Measurements from ENCODE around the gene E2F6.

Gene E2F6

DNA sequence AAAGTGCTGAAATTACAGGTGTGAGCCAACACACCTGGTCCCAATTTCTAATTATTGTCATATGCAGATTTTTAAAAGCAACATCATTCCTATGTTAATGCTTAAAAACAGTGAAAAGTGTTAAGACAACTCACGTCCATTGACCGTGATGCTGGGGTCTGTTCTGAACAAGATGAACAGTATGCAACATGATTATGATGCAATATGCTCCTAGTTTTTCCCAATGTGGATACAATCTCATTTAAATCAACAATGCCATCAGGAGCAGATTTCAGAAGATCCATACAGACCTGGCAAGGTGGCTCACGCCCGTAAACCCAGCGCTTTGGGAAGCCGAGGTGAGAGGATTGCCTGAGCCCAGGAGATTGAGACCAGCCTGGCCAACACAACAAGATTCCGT is 31.5 kb downstream of the E2F6 start:
- H3K27me3 Mint-ChIP-seq = no peaks in the 10 kb centered on the region
- H3K27ac Mint-ChIP-seq (ENCODE audit: low read depth) = no peak overlapping the region
- H3K4me3 Mint-ChIP-seq = no peak overlapping the region
- no peaks in the 10 kb centered on the region for H3K4me1 Mint-ChIP-seq
- no peaks in the 10 kb centered on the region for H3K9me3 Mint-ChIP-seq
- DNase-seq (ENCODE audit: low spot score in 2 of 2) = no peak
- peaks cover 2% of the 10 kb centered on the region for H3K36me3 Mint-ChIP-seq (ENCODE audit: insufficient read depth)
- ATAC-seq (replicated peaks; ENCODE audit: extremely low read depth, poor library complexity, severe bottlenecking) = no peak

DNA sequence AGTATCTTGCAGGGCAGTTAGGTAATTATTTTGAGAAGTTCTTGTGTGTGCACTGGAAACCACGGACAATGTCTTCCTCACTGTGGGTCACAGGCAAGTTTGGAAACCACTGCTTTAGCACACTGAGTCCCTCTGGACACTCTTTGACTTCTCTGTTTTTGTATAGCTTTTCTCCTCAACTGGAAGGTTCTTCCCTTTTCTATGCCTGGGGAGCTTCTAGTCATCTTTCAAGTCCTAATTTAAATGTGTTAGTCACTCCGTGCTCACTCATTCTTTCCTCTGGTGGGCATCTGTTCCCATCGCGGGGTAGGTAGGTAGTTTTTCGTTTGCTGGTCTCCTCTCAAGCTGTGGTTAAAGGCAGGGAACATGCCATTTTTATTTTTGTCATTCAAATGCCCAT is 32.1 kb downstream of the E2F6 start:
- H3K4me3 Mint-ChIP-seq = no peak overlapping the region

GRCh38 chr2:11430729-11431128 is 35.2 kb downstream of the E2F6 start:
- ATAC-seq (replicated peaks; ENCODE audit: extremely low read depth, poor library complexity, severe bottlenecking) (no peak), DNase-seq (ENCODE audit: low spot score in 2 of 2) (no peak)
- peaks cover 2% of the 10 kb centered on the region for H3K36me3 Mint-ChIP-seq (ENCODE audit: insufficient read depth)
- H3K4me3 Mint-ChIP-seq = no peak overlapping the region
- H3K4me1 Mint-ChIP-seq = no peaks in the 10 kb centered on the region
- H3K27me3 Mint-ChIP-seq = no peaks in the 10 kb centered on the region
- H3K27ac Mint-ChIP-seq (ENCODE audit: low read depth) = no peak overlapping the region
- no peaks in the 10 kb centered on the region for H3K9me3 Mint-ChIP-seq

More for the DNA sequence above, 32.1 kb downstream of the E2F6 start:
- H3K27ac Mint-ChIP-seq (ENCODE audit: low read depth) = no peak overlapping the region
- DNase-seq (ENCODE audit: low spot score in 2 of 2) (no peak), ATAC-seq (replicated peaks; ENCODE audit: extremely low read depth, poor library complexity, severe bottlenecking) (no peak)
- no peaks in the 10 kb centered on the region for H3K9me3 Mint-ChIP-seq
- no peaks in the 10 kb centered on the region for H3K27me3 Mint-ChIP-seq
- peaks cover 2% of the 10 kb centered on the region for H3K36me3 Mint-ChIP-seq (ENCODE audit: insufficient read depth)
- no peaks in the 10 kb centered on the region for H3K4me1 Mint-ChIP-seq

GRCh38 chr2:11427224-11427623 is 38.7 kb downstream of the E2F6 start:
- peaks cover 2% of the 10 kb centered on the region for H3K36me3 Mint-ChIP-seq (ENCODE audit: insufficient read depth)
- DNase-seq (ENCODE audit: low spot score in 2 of 2) (no peak), ATAC-seq (replicated peaks; ENCODE audit: extremely low read depth, poor library complexity, severe bottlenecking) (no peak)
- H3K4me3 Mint-ChIP-seq = no peak overlapping the region
- no peaks in the 10 kb centered on the region for H3K27me3 Mint-ChIP-seq
- H3K27ac Mint-ChIP-seq (ENCODE audit: low read depth) = no peak overlapping the region
- H3K9me3 Mint-ChIP-seq = no peaks in the 10 kb centered on the region
- H3K4me1 Mint-ChIP-seq = no peaks in the 10 kb centered on the region

DNA sequence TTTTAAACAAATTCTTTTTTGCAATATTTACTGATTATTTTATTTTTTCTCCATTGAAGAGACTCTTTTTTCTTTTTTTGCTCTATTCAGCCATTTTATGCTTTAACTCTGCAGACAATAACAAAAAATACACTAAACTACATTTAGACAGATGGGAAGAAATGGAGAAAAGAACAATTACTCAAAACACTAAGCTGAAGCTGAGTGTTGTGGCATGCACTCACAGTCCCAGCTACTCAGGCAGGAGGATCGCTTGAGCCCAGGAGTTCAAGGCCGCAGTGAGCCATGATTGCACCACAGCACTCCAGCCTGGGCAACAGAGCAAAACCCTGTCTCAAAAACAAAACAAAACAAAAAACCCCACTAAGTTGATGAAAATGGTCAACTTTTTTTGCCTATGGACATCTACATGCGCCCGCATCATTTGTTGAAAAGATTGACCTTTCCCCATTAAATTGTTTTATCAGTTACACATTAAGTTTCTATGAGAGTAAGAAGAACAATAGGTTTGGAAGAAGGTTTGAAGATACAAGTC is 43.0 kb downstream of the E2F6 start:
- Mint-ChIP-seq H3K27me3 (no peaks in the 10 kb centered on the region), H3K4me3 (no peak overlapping the region), H3K9me3 (no peaks in the 10 kb centered on the region), H3K4me1 (no peaks in the 10 kb centered on the region), H3K27ac (ENCODE audit: low read depth) (no peak overlapping the region), H3K36me3 (ENCODE audit: insufficient read depth) (no peaks in the 10 kb centered on the region)
- ATAC-seq (replicated peaks; ENCODE audit: extremely low read depth, poor library complexity, severe bottlenecking) = no peak
- DNase-seq (ENCODE audit: low spot score in 2 of 2) = no peak

GRCh38 chr2:11422491-11422865 is 43.5 kb downstream of the E2F6 start:
- Mint-ChIP-seq H3K27ac (ENCODE audit: low read depth) (no peak overlapping the region), H3K4me3 (no peak overlapping the region), H3K9me3 (no peaks in the 10 kb centered on the region), H3K36me3 (ENCODE audit: insufficient read depth) (no peaks in the 10 kb centered on the region), H3K4me1 (no peaks in the 10 kb centered on the region), H3K27me3 (no peaks in the 10 kb centered on the region)
- DNase-seq (ENCODE audit: low spot score in 2 of 2) (no peak), ATAC-seq (replicated peaks; ENCODE audit: extremely low read depth, poor library complexity, severe bottlenecking) (no peak)

DNA sequence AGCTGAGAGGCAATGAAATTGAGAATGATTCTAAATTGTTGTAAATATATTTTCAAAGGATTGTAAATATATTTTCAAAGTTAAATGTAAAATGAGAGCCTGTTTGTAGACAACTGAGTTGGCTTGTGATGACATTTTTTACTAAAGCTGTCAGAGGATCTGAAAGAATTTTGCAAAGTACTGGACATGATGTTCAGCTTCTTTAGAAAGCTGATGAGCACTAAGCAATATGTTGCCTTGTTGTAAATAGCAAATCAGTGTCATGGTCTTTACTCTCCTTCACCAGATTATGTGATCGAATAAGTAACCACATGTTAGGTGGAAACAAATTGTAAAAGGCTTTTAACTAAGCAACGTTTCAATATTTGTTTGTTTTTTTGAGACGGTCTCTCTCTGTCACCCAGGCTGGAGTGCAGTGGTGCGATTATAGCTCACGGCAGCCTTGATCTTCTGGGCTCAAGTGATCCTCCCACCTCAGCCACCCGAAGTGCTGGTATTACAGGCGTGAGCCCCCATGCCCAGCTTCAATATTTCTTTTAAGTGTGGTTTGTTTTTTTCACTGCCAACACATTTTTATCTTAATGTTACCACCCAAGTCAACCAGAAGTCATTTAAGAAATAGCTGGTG is 44.0 kb downstream of the E2F6 start:
- DNase-seq (ENCODE audit: low spot score in 2 of 2) (no peak), ATAC-seq (replicated peaks; ENCODE audit: extremely low read depth, poor library complexity, severe bottlenecking) (no peak)
- no peak overlapping the region for H3K27ac Mint-ChIP-seq (ENCODE audit: low read depth)
- no peak overlapping the region for H3K4me3 Mint-ChIP-seq
- no peaks in the 10 kb centered on the region for H3K4me1 Mint-ChIP-seq
- H3K36me3 Mint-ChIP-seq (ENCODE audit: insufficient read depth) = no peaks in the 10 kb centered on the region
- no peaks in the 10 kb centered on the region for H3K9me3 Mint-ChIP-seq
- no peaks in the 10 kb centered on the region for H3K27me3 Mint-ChIP-seq

GRCh38 chr2:11420671-11421070 is 45.3 kb downstream of the E2F6 start:
- Mint-ChIP-seq H3K36me3 (ENCODE audit: insufficient read depth) (no peaks in the 10 kb centered on the region), H3K9me3 (no peaks in the 10 kb centered on the region)

DNA sequence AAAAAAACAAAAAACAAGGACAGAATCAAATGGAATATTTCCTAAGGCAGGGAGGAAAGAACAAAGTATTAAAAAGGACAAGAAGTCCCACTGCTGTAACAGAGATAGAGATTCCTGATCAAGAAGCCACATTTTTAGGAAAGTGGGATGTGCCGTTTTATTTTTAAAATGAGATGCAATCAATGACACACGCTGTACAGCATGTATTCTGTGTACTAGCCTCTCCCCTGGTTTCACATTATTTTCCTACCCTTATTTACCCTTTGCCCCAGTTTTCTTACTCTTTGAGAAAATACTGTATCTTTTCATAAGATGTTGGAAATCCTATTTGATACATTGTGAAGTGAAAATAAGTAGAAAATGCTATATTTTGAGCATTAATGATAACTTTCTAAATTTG is 45.8 kb downstream of the E2F6 start:
- Mint-ChIP-seq H3K4me3 (no peak overlapping the region), H3K4me1 (no peaks in the 10 kb centered on the region), H3K27ac (ENCODE audit: low read depth) (no peak overlapping the region), H3K36me3 (ENCODE audit: insufficient read depth) (no peaks in the 10 kb centered on the region), H3K9me3 (no peaks in the 10 kb centered on the region), H3K27me3 (peaks cover 11% of the 10 kb centered on the region)
- ATAC-seq (replicated peaks; ENCODE audit: extremely low read depth, poor library complexity, severe bottlenecking) (no peak), DNase-seq (ENCODE audit: low spot score in 2 of 2) (no peak)

More at GRCh38 chr2:11420671-11421070, 45.3 kb downstream of the E2F6 start:
- Mint-ChIP-seq H3K4me3 (no peak overlapping the region), H3K27me3 (peaks cover 6% of the 10 kb centered on the region), H3K27ac (ENCODE audit: low read depth) (no peak overlapping the region), H3K4me1 (no peaks in the 10 kb centered on the region)
- ATAC-seq (replicated peaks; ENCODE audit: extremely low read depth, poor library complexity, severe bottlenecking) (no peak), DNase-seq (ENCODE audit: low spot score in 2 of 2) (no peak)

GRCh38 chr2:11419781-11420180 is 46.2 kb downstream of the E2F6 start:
- no peaks in the 10 kb centered on the region for H3K9me3 Mint-ChIP-seq
- DNase-seq (ENCODE audit: low spot score in 2 of 2) (no peak), ATAC-seq (replicated peaks; ENCODE audit: extremely low read depth, poor library complexity, severe bottlenecking) (no peak)
- no peaks in the 10 kb centered on the region for H3K36me3 Mint-ChIP-seq (ENCODE audit: insufficient read depth)
- no peaks in the 10 kb centered on the region for H3K4me1 Mint-ChIP-seq
- no peak overlapping the region for H3K4me3 Mint-ChIP-seq
- peaks cover 15% of the 10 kb centered on the region for H3K27me3 Mint-ChIP-seq
- no peak overlapping the region for H3K27ac Mint-ChIP-seq (ENCODE audit: low read depth)

DNA sequence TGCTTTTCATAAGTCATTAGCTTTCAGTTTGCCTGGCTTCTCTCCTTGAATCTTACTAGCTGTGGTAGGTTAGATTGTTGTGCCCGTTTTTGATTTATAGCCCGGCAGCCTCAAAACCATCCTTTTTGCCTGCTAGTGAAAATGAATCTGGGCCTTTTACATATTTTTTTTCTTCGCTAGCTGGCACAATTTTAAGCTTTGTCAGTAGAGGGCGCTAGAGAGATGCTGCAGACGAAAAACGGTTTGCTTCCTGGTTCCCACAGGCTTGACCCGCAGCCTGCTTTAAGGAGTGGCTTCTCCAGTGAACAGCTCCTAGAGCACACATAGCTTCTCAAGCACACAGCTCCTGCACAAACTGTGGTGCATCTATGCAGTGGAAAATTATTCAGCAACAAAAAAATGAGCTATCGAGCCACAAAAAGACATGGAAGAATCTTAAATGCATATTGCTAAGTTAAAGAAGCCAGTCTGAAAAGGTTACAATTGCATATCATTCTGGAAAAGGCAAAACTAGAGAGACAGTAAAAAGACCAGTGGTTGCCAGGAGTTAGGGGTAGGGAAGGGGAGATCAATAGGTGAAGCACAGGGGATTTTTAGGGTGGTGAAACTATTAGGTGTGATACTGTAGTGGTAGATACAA is 47.9 kb downstream of the E2F6 start:
- no peak overlapping the region for H3K27ac Mint-ChIP-seq (ENCODE audit: low read depth)
- H3K36me3 Mint-ChIP-seq (ENCODE audit: insufficient read depth) = no peaks in the 10 kb centered on the region
- DNase-seq (ENCODE audit: low spot score in 2 of 2) (no peak), ATAC-seq (replicated peaks; ENCODE audit: extremely low read depth, poor library complexity, severe bottlenecking) (no peak)
- H3K4me3 Mint-ChIP-seq = no peak overlapping the region
- peaks cover 32% of the 10 kb centered on the region for H3K27me3 Mint-ChIP-seq
- no peaks in the 10 kb centered on the region for H3K9me3 Mint-ChIP-seq
- H3K4me1 Mint-ChIP-seq = no peaks in the 10 kb centered on the region

- no peaks in the 10 kb centered on the region for H3K36me3 Mint-ChIP-seq (ENCODE audit: insufficient read depth)
- H3K27ac Mint-ChIP-seq (ENCODE audit: low read depth) = no peak overlapping the region
- DNase-seq (ENCODE audit: low spot score in 2 of 2) (no peak), ATAC-seq (replicated peaks; ENCODE audit: extremely low read depth, poor library complexity, severe bottlenecking) (no peak)
- H3K9me3 Mint-ChIP-seq = no peaks in the 10 kb centered on the region
- H3K27me3 Mint-ChIP-seq = peaks cover 42% of the 10 kb centered on the region
- H3K4me3 Mint-ChIP-seq = no peak overlapping the region
- H3K4me1 Mint-ChIP-seq = no peaks in the 10 kb centered on the region
Observed at GRCh38 chr2:11416931-11417330, 49.0 kb downstream of the E2F6 start.

GRCh38 chr2:11416186-11416585 is 49.8 kb downstream of the E2F6 start:
- Mint-ChIP-seq H3K36me3 (ENCODE audit: insufficient read depth) (no peaks in the 10 kb centered on the region), H3K4me1 (no peaks in the 10 kb centered on the region), H3K27me3 (peaks cover 42% of the 10 kb centered on the region), H3K27ac (ENCODE audit: low read depth) (no peak overlapping the region), H3K4me3 (no peak overlapping the region), H3K9me3 (no peaks in the 10 kb centered on the region)
- ATAC-seq (replicated peaks; ENCODE audit: extremely low read depth, poor library complexity, severe bottlenecking) = no peak
- no peak for DNase-seq (ENCODE audit: low spot score in 2 of 2)

Measured in central memory CD8-positive, alpha-beta T cell (primary cell).